H1 (cell line): ENCODE results near the gene NAPA. TPM values are rescaled to one million over a fixed set of nuclear protein-coding genes. Genes with fewer than 3 reads are reported as not detected.

Source experiments
- CTCF ChIA-PET: fragments of 300-600 bp; sonication (Branson Sonifier 250); formaldehyde crosslinking; loops from one replicate; lab custom pipeline; 2021; ENCODE audit not compliant: partially characterized antibody; lab: Charles Lee
- POLR2A ChIA-PET: fragments of 300-600 bp; sonication (Branson Sonifier 250); formaldehyde crosslinking; loops from one replicate; lab custom pipeline; 2021; ENCODE audit warnings: inconsistent platforms; ENCODE audit not compliant: partially characterized antibody; lab: Charles Lee
- DNase-seq, 2 experiments: peaks; one replicate each; pipeline versions ENCODE4 v3.0.0 to v3.0.0-alpha.2; 2010 to 2022; ENCODE audit warnings: low spot score in 2 of 2, low read depth in 1 of 2, mixed read lengths in 1 of 2
- FAIRE-seq: peaks from 2 replicates; lab custom pipeline; 2011; peaks lifted over from hg19 to GRCh38; lab: Jason Lieb, UNC
- H2AFZ ChIP-seq: 2 replicates; pipeline ENCODE4 v1.8.1; 2012; ENCODE audit warnings: low read length, inconsistent platforms
- H2AK5ac ChIP-seq: 2 replicates; pipeline ENCODE4 v1.6.1; 2013; ENCODE audit warnings: low read depth, low read length
- H2BK120ac ChIP-seq: replicated peaks from 2 replicates; pipeline ENCODE3; 2013; ENCODE audit warnings: low read depth, low read length, inconsistent platforms
- H2BK12ac ChIP-seq: 2 replicates; pipeline ENCODE4 v1.6.1; 2013; ENCODE audit warnings: low read depth, low read length
- H2BK15ac ChIP-seq: 2 replicates; pipeline ENCODE4 v1.6.1; 2013; ENCODE audit warnings: low read length
- H2BK20ac ChIP-seq: 2 replicates; pipeline ENCODE4 v1.6.1; 2013; ENCODE audit warnings: low read length
- H2BK5ac ChIP-seq: 2 replicates; pipeline ENCODE4 v1.6.1; 2013; ENCODE audit warnings: low read depth, low read length
- H3K14ac ChIP-seq: 2 replicates; pipeline ENCODE4 v1.6.1; 2013; ENCODE audit warnings: inconsistent platforms; ENCODE audit not compliant: insufficient read length
- H3K18ac ChIP-seq: 2 replicates; pipeline ENCODE4 v1.6.1; 2013; ENCODE audit warnings: low read length; ENCODE audit errors: extremely low read depth
- H3K23ac ChIP-seq: 2 replicates; pipeline ENCODE4 v1.6.1; 2013; ENCODE audit warnings: inconsistent platforms; ENCODE audit not compliant: insufficient read length
- H3K23me2 ChIP-seq: 2 replicates; pipeline ENCODE4 v1.6.1; 2013; ENCODE audit warnings: low read depth, low read length
- H3K27ac ChIP-seq: 2 replicates; pipeline ENCODE4 v1.6.1; 2011; ENCODE audit warnings: low read depth, low read length, inconsistent platforms
- H3K27me3 ChIP-seq, 4 experiments: replicated peaks in 1 of 4; 1 replicate in 1 of 4; 2 replicates in 3 of 4; pipeline versions ENCODE4 v1.6.1 to v1.8.1; 2011 to 2013; ENCODE audit warnings: low read length in 3 of 4, mild to moderate bottlenecking in 3 of 4, inconsistent platforms in 2 of 4, mixed read lengths in 2 of 4, moderate library complexity in 1 of 4; ENCODE audit not compliant: control insufficient read depth in 3 of 4, insufficient read depth in 3 of 4; ENCODE audit errors: extremely low read depth in 1 of 4
- H3K36me3 ChIP-seq, 4 experiments: 2 replicates each; pipeline versions ENCODE4 v1.6.1 to v1.8.1; 2011 to 2013; ENCODE audit warnings: mild to moderate bottlenecking in 4 of 4, low read length in 3 of 4, moderate library complexity in 2 of 4, control low read depth in 1 of 4, inconsistent platforms in 1 of 4; ENCODE audit not compliant: insufficient read depth in 4 of 4, control insufficient read depth in 2 of 4
- H3K4ac ChIP-seq: replicated peaks from 2 replicates; pipeline ENCODE3; 2013; ENCODE audit warnings: low read length, low read depth, mixed read lengths, inconsistent platforms; ENCODE audit not compliant: insufficient read length
- H3K4me1 ChIP-seq, 4 experiments: replicated peaks in 1 of 4; 1 replicate in 1 of 4; 2 replicates in 3 of 4; pipeline versions ENCODE4 v1.6.1 to v1.8.1; 2011 to 2013; ENCODE audit warnings: low read length in 3 of 4, inconsistent platforms in 2 of 4, mixed read lengths in 1 of 4; ENCODE audit not compliant: insufficient read depth in 4 of 4, control insufficient read depth in 3 of 4
- H3K4me2 ChIP-seq, 2 experiments: 2 replicates each; pipeline versions ENCODE4 v1.6.1 to v1.8.1; 2011 to 2013; ENCODE audit warnings: low read depth in 2 of 2, low read length in 2 of 2, control low read depth in 1 of 2, inconsistent platforms in 1 of 2, mild to moderate bottlenecking in 1 of 2; ENCODE audit not compliant: insufficient read depth in 1 of 2
- H3K4me3 ChIP-seq, 4 experiments: fragments of 200-600, 300-600 bp in 1 of 4; sonication (generic), shearing (Covaris generic), sonication (Bioruptor Twin) in 1 of 4; 2 replicates each; pipeline versions ENCODE4 v1.5.1 to v1.8.1; 2011 to 2016; ENCODE audit warnings: low read length in 4 of 4, low read depth in 3 of 4, control low read depth in 2 of 4, inconsistent platforms in 2 of 4, mild to moderate bottlenecking in 2 of 4, mixed read lengths in 1 of 4, moderate library complexity in 1 of 4; ENCODE audit not compliant: insufficient read depth in 2 of 4; ENCODE audit errors: extremely low read depth in 1 of 4
- H3K56ac ChIP-seq: replicated peaks from 2 replicates; pipeline ENCODE3; 2013; ENCODE audit warnings: low read depth, mild to moderate bottlenecking, mixed read lengths, low read length, inconsistent platforms; ENCODE audit not compliant: insufficient read length
- H3K79me1 ChIP-seq: 2 replicates; pipeline ENCODE4 v1.6.1; 2013; ENCODE audit warnings: low read depth, low read length, control low read depth
- H3K79me2 ChIP-seq, 2 experiments: 2 replicates each; pipeline versions ENCODE4 v1.6.1 to v1.8.1; 2012 to 2013; ENCODE audit warnings: low read length in 2 of 2, mild to moderate bottlenecking in 2 of 2, inconsistent platforms in 1 of 2; ENCODE audit not compliant: insufficient read depth in 2 of 2, control insufficient read depth in 1 of 2
- H3K9ac ChIP-seq, 4 experiments: replicated peaks in 1 of 4; 1 replicate in 1 of 4; 2 replicates in 3 of 4; pipeline versions ENCODE4 v1.6.1 to v1.8.1; 2011 to 2013; ENCODE audit warnings: low read depth in 3 of 4, low read length in 3 of 4, control low read depth in 2 of 4, mild to moderate bottlenecking in 2 of 4, moderate library complexity in 2 of 4, inconsistent platforms in 1 of 4; ENCODE audit errors: extremely low read depth in 1 of 4
- H3K9me3 ChIP-seq, 2 experiments: 2 replicates each; pipeline versions ENCODE4 v1.6.1 to v1.8.1; 2012 to 2013; ENCODE audit warnings: mild to moderate bottlenecking in 2 of 2, moderate library complexity in 2 of 2, control low read depth in 1 of 2, inconsistent platforms in 1 of 2, low read depth in 1 of 2, low read length in 1 of 2, mixed read lengths in 1 of 2; ENCODE audit not compliant: insufficient read depth in 2 of 2
- H4K20me1 ChIP-seq, 2 experiments: replicated peaks in 1 of 2; 2 replicates each; pipeline versions ENCODE3 to v1.8.1; 2011 to 2013; ENCODE audit warnings: inconsistent platforms in 2 of 2, low read length in 2 of 2, mild to moderate bottlenecking in 1 of 2; ENCODE audit not compliant: insufficient read depth in 2 of 2, control insufficient read depth in 1 of 2
- H4K5ac ChIP-seq: 2 replicates; pipeline ENCODE4 v1.6.1; 2013; ENCODE audit warnings: low read length, low read depth, mixed read lengths, inconsistent platforms; ENCODE audit not compliant: insufficient read length
- H4K8ac ChIP-seq: 2 replicates; pipeline ENCODE4 v1.8.0; 2013; ENCODE audit warnings: mild to moderate bottlenecking, moderate library complexity, low read length, inconsistent platforms; ENCODE audit not compliant: insufficient read depth; ENCODE audit errors: extremely low read depth
- H4K91ac ChIP-seq: replicated peaks from 2 replicates; pipeline ENCODE3; 2013; ENCODE audit warnings: low read length, mixed read lengths, inconsistent platforms; ENCODE audit not compliant: insufficient read length
- CTBP2 ChIP-seq: IDR thresholded peaks from 2 replicates; pipeline ENCODE4 v1.7.0; 2011; ENCODE audit warnings: borderline replicate concordance, mild to moderate bottlenecking, moderate library complexity, mixed read lengths, low read length; ENCODE audit not compliant: insufficient read depth, insufficient read length
- GABPA ChIP-seq: IDR thresholded peaks from 2 replicates; pipeline ENCODE4 v1.6.1; 2011; ENCODE audit warnings: mild to moderate bottlenecking, low read length, moderate library complexity, borderline replicate concordance; ENCODE audit not compliant: insufficient read depth
- KDM1A ChIP-seq: fragments of 200-600, 300-600 bp; sonication (generic); IDR thresholded peaks from 2 replicates; pipeline ENCODE4 v1.7.1; 2016; ENCODE audit warnings: mild to moderate bottlenecking, low read length, borderline replicate concordance
- WGBS, 2 experiments: shearing (Covaris generic) in 1 of 2; methylation state at CpG; one replicate each; pipeline versions ENCODE4 v1.1.6 to v1.1.7; 2013 to 2015; ENCODE audit warnings: low lambda C conversion rate in 2 of 2, mixed read lengths in 2 of 2, inconsistent platforms in 1 of 2, low coverage in 1 of 2, missing lambda C conversion rate in 1 of 2; ENCODE audit not compliant: insufficient replicate concordance in 2 of 2, insufficient coverage in 1 of 2, insufficient read length in 1 of 2; ENCODE audit errors: extremely low coverage in 1 of 2, missing lambda C conversion rate in 1 of 2; 5-methylcytosine and 5-hydroxymethylcytosine counted together
- polyA plus RNA-seq, 7 experiments: library from polyadenylated mRNA; depleted of rRNA in 3 of 7; stranded (reverse) in 5 of 7; unstranded in 2 of 7; fragments of >200 nt in 5 of 7; fragments of 200-250 nt in 2 of 7; gene quantifications; 1 replicate in 5 of 7; 2 replicates in 1 of 7; 4 replicates in 1 of 7; pipeline versions ENCODE4 v1.2.1 to v1.2.3, GENCODE V29; 2011 to 2013; ENCODE audit warnings: missing spikeins in 2 of 7, mixed read lengths in 2 of 7
- total RNA-seq: library from RNA; stranded (reverse); fragmentation: NEBNext Ultra II Directional; extraction: Animal tissue kit (Norgen Biotek cat#: 25700); gene quantifications from 2 replicates; pipeline ENCODE4 v1.2.1, GENCODE V29; 2021
- TF ChIP-seq, protein P1 (sequence below): IDR thresholded peaks from 2 replicates; pipeline ENCODE4 v1.6.1; 2011; ENCODE audit warnings: low read depth, mild to moderate bottlenecking, low read length; ENCODE audit not compliant: insufficient read depth

Gene NAPA
- total and polyA plus RNA-seq, 2 of the 8 experiments (the other 6 are each of a cell fraction or from before 2014, with no cell fraction given), result 58.5 to 78.2 TPM

DNA sequence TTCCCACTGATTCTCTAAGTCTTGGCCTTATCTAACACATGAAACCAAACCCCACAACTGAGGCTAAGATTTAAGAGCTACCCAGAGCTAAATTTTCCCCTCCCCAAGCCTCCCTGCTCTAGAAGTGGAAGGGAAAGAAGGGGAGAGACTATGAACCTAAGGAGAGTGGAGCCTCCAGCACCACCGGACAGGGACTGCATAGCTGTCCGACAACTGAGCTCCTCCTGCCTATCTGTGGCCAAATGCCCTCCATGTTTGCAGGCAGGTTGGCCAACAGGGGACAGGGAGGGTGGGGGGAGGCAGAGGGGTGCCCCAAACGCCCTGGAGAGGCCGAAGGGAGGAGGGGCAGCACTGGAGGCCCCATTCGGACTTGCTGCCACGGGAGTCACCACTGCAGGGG is 6.0 kb upstream of the NAPA start:
- no peak overlapping the region for H3K27ac ChIP-seq
- no peak overlapping the region for H2BK120ac ChIP-seq
- H3K9me3 ChIP-seq, result no peaks in the 10 kb centered on the region
- H2BK20ac ChIP-seq, result no peak overlapping the region
- no peak overlapping the region for H4K5ac ChIP-seq
- H4K8ac ChIP-seq, result no peak overlapping the region
- 100% methylated on average over 2 of the region's 6 CpGs; no CpG with 5 or more reads in 1 of the 2 experiments for WGBS, 2 experiments
- H3K4ac ChIP-seq, result no peak overlapping the region
- H3K4me1 ChIP-seq, result peaks cover 0 to 5% (median 2%) of the 10 kb centered on the region in 4 experiments; a peak in 5 of 7 replicates
- no peak overlapping the region for H3K4me3 ChIP-seq
- H3K23me2 ChIP-seq, result 0 out of 2 replicates have a peak, but pooled peaks cover 2% of the 10 kb centered on the region
- no peak overlapping the region for H2AFZ ChIP-seq
- 0 out of 2 replicates have a peak, but pooled peaks cover 2% of the 10 kb centered on the region for H3K79me1 ChIP-seq
- POLR2A ChIA-PET, result interaction anchor here (1.0 to 1.4 kb wide), 5 partner anchors 12 to 73 kb away, joined by 3 to 4 read pairs (median 3); no protein-coding TSS in a partner anchor
- CTCF ChIA-PET, result interaction anchor here (1.1 to 4.5 kb wide), 17 partner anchors 10 to 187 kb away, joined by 3 to 37 read pairs (median 4); partner anchors contain the start of gene KPTN
- H3K23ac ChIP-seq, result no peak overlapping the region
- no peak overlapping the region for H3K56ac ChIP-seq
- no peak overlapping the region for H3K9ac ChIP-seq
- H3K36me3 ChIP-seq, result 0 out of 8 replicates have a peak, but pooled peaks cover 0 to 2% (median 0%) of the 10 kb centered on the region in 4 experiments
- DNase-seq (no peak), FAIRE-seq (no peak)
- no peak overlapping the region for H2BK12ac ChIP-seq
- H2BK5ac ChIP-seq, result no peak overlapping the region
- no peaks in the 10 kb centered on the region for H3K27me3 ChIP-seq
- H3K18ac ChIP-seq, result no peak overlapping the region; the same call in 1 of the 2 replicates
- no peaks in the 10 kb centered on the region for H4K20me1 ChIP-seq
- H2BK15ac ChIP-seq, result peak overlapping the region; percentile 72; the same call in 1 of the 2 replicates
- H4K91ac ChIP-seq, result no peak overlapping the region
- H3K4me2 ChIP-seq, result no peak overlapping the region
- H2AK5ac ChIP-seq, result no peak overlapping the region
- H3K14ac ChIP-seq, result no peak overlapping the region
- TF ChIP-seq KDM1A (no peak), CTBP2 (no peak), GABPA (no peak)
- TF ChIP-seq, protein P1, sequence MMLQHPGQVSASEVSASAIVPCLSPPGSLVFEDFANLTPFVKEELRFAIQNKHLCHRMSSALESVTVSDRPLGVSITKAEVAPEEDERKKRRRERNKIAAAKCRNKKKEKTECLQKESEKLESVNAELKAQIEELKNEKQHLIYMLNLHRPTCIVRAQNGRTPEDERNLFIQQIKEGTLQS, result no peak
- H3K79me2 ChIP-seq, result no peaks in the 10 kb centered on the region
